ENCODE results near the gene RWDD2A. TPM values are rescaled to one million over a fixed set of nuclear protein-coding genes. Genes with fewer than 3 reads are reported as not detected.

RWDD2A gene
- total and polyA plus RNA-seq, 2 donors from 2014 or later = 4.0 to 5.5 TPM

DNA sequence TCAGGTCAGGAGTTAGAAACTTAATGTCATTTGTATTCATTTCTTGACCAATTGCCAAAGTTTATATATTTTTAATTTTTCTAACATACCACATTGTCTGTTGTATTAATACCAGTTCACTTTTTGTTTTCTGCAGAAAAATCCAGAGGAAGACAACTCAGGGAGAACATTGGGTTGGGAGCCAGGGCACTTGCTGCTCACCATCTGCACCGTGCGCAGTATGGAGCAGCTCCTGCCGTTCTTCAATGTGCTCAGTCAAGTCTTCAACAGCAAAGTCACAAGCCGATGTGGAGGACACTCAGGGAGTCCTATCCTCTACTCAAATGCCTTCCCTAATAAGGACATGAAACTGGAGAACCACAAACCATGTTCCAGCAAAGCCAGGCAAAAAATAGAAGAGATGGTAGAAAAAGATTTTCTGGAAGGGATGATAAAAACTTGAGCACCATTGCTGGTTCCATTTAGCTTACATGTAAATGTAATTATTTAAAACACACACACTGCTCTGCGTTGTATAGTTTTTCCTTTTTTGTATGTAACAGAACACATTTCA, 25.4 kb upstream of the RWDD2A start:
- DNase-seq (no peak), FAIRE-seq (no peak)
- Histone ChIP-seq H3K27ac (ENCODE audit: low read depth in 2 of 2, low read length in 2 of 2) (no peak overlapping the region), H3K36me3 (ENCODE audit: control insufficient read depth in 2 of 3, insufficient read depth in 3 of 3, low read length in 3 of 3) (peaks cover 8 to 50% (median 31%) of the 10 kb centered on the region in 3 donors), H3K27me3 (ENCODE audit: control insufficient read depth, insufficient read depth, low read length) (no peaks in the 10 kb centered on the region), H3K9ac (ENCODE audit: low read length in 3 of 3) (no peak overlapping the region), H3K4me3 (ENCODE audit: low read length in 3 of 3) (no peak overlapping the region), H3K9me3 (ENCODE audit: control insufficient read depth in 2 of 3, insufficient read depth in 1 of 3, low read length in 3 of 3) (no peaks in the 10 kb centered on the region), H3K4me1 (ENCODE audit: control insufficient read depth in 2 of 3, insufficient read depth in 2 of 3, low read depth in 1 of 3, low read length in 3 of 3) (no peaks in the 10 kb centered on the region)
- TF ChIP-seq, protein P1, sequence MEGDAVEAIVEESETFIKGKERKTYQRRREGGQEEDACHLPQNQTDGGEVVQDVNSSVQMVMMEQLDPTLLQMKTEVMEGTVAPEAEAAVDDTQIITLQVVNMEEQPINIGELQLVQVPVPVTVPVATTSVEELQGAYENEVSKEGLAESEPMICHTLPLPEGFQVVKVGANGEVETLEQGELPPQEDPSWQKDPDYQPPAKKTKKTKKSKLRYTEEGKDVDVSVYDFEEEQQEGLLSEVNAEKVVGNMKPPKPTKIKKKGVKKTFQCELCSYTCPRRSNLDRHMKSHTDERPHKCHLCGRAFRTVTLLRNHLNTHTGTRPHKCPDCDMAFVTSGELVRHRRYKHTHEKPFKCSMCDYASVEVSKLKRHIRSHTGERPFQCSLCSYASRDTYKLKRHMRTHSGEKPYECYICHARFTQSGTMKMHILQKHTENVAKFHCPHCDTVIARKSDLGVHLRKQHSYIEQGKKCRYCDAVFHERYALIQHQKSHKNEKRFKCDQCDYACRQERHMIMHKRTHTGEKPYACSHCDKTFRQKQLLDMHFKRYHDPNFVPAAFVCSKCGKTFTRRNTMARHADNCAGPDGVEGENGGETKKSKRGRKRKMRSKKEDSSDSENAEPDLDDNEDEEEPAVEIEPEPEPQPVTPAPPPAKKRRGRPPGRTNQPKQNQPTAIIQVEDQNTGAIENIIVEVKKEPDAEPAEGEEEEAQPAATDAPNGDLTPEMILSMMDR (IDR thresholded peaks at IDR 0.05; ENCODE audit: borderline replicate concordance, extremely low read depth, insufficient read depth) = no peak
- intact Hi-C loops (cut with DNase I) = no loop called here

DNA sequence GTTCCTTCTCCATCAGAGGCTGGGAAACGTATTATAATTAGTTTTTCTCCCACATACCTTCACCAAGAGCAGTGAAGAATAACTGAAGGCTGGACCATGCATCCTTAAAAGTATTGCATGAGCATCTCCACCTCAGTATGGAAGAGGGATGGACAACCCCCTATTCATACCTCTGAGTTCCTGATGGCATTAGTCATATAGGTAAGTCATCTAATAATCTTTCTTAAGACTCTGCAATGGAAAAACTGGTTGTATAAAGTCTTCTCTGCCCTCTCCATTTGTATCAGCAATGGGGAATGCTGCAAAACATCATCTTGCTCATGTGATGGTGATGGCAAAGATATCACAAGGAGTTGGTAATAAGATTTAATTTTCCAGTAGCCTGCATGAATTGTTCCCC, 24.6 kb upstream of the RWDD2A start:
- Histone ChIP-seq H3K36me3 (ENCODE audit: control insufficient read depth in 2 of 3, insufficient read depth in 3 of 3, low read length in 3 of 3) (peaks cover 14 to 57% (median 34%) of the 10 kb centered on the region in 3 donors), H3K27me3 (ENCODE audit: control insufficient read depth, insufficient read depth, low read length) (no peaks in the 10 kb centered on the region), H3K27ac (ENCODE audit: low read depth in 2 of 2, low read length in 2 of 2) (no peak overlapping the region), H3K4me3 (ENCODE audit: low read length in 3 of 3) (no peak overlapping the region), H3K4me1 (ENCODE audit: control insufficient read depth in 2 of 3, insufficient read depth in 2 of 3, low read depth in 1 of 3, low read length in 3 of 3) (no peaks in the 10 kb centered on the region), H3K9me3 (ENCODE audit: control insufficient read depth in 2 of 3, insufficient read depth in 1 of 3, low read length in 3 of 3) (no peaks in the 10 kb centered on the region), H3K9ac (ENCODE audit: low read length in 3 of 3) (no peak overlapping the region)
- intact Hi-C loops (cut with DNase I) = no loop called here
- DNase-seq (no peak), FAIRE-seq (no peak)
- TF ChIP-seq, protein P1 (IDR thresholded peaks at IDR 0.05; ENCODE audit: borderline replicate concordance, extremely low read depth, insufficient read depth) = no peak

- Histone ChIP-seq H3K27ac (ENCODE audit: low read depth in 2 of 2, low read length in 2 of 2) (no peak overlapping the region), H3K4me1 (ENCODE audit: control insufficient read depth in 2 of 3, insufficient read depth in 2 of 3, low read depth in 1 of 3, low read length in 3 of 3) (no peaks in the 10 kb centered on the region), H3K27me3 (ENCODE audit: control insufficient read depth, insufficient read depth, low read length) (no peaks in the 10 kb centered on the region), H3K36me3 (ENCODE audit: control insufficient read depth in 2 of 3, insufficient read depth in 3 of 3, low read length in 3 of 3) (peaks cover 15 to 58% (median 35%) of the 10 kb centered on the region in 3 donors), H3K4me3 (ENCODE audit: low read length in 3 of 3) (no peak overlapping the region), H3K9ac (ENCODE audit: low read length in 3 of 3) (no peak overlapping the region), H3K9me3 (ENCODE audit: control insufficient read depth in 2 of 3, insufficient read depth in 1 of 3, low read length in 3 of 3) (no peaks in the 10 kb centered on the region)
- DNase-seq = no peak
- intact Hi-C loops (cut with DNase I) = no loop called here
- FAIRE-seq = no peak
- TF ChIP-seq, protein P1 (IDR thresholded peaks at IDR 0.05; ENCODE audit: borderline replicate concordance, extremely low read depth, insufficient read depth) = no peak
Measured at GRCh38 chr6:83169106-83169505, 24.1 kb upstream of the RWDD2A start.

GRCh38 chr6:83169511-83169910, 23.6 kb upstream of the RWDD2A start:
- H3K4me3 ChIP-seq (ENCODE audit: low read length in 3 of 3) = no peak overlapping the region
- peak; percentile 23 for FAIRE-seq
- no peak overlapping the region for H3K27ac ChIP-seq (ENCODE audit: low read depth in 2 of 2, low read length in 2 of 2)
- intact Hi-C loops (cut with DNase I) = no loop called here
- H3K36me3 ChIP-seq (ENCODE audit: control insufficient read depth in 2 of 3, insufficient read depth in 3 of 3, low read length in 3 of 3) = peaks cover 16 to 56% (median 38%) of the 10 kb centered on the region in 3 donors
- DNase-seq = peak in 1 of 5 donors; percentile 2
- no peaks in the 10 kb centered on the region for H3K27me3 ChIP-seq (ENCODE audit: control insufficient read depth, insufficient read depth, low read length)
- TF ChIP-seq, protein P1 (IDR thresholded peaks at IDR 0.05; ENCODE audit: borderline replicate concordance, extremely low read depth, insufficient read depth) = no peak
- no peaks in the 10 kb centered on the region for H3K9me3 ChIP-seq (ENCODE audit: control insufficient read depth in 2 of 3, insufficient read depth in 1 of 3, low read length in 3 of 3)
- no peak overlapping the region for H3K9ac ChIP-seq (ENCODE audit: low read length in 3 of 3)
- H3K4me1 ChIP-seq (ENCODE audit: control insufficient read depth in 2 of 3, insufficient read depth in 2 of 3, low read depth in 1 of 3, low read length in 3 of 3) = no peaks in the 10 kb centered on the region
